PC-3 (cell line): ENCODE data around the gene TP53AIP1. TPM values are rescaled to one million over a fixed set of nuclear protein-coding genes. Genes with fewer than 3 reads are reported as not detected.

ENCODE experiments used
- ATAC-seq: fragments of 200-7000 bp; cut with Tn5 transposase; 2 replicates; pipeline ENCODE4 v1.9.1; 2020; ENCODE audit warnings: mild to moderate bottlenecking, moderate library complexity
- BruUV-seq: library from RNA; stranded (reverse); fragments of 400-500 nt; replicated peaks from 2 replicates; lab custom pipeline; 2021; lab: Mats Ljungman, UMichigan
- CTCF ChIA-PET: fragments of 300-600 bp; sonication (Branson Sonifier 250); formaldehyde crosslinking; loops from one replicate; lab custom pipeline; 2022; ENCODE audit warnings: antibody characterized with exemption; lab: Charles Lee
- POLR2A ChIA-PET: fragments of 300-600 bp; sonication (Branson Sonifier 250); formaldehyde crosslinking; loops from one replicate; lab custom pipeline; 2022; ENCODE audit warnings: antibody characterized with exemption; ENCODE audit not compliant: unreplicated experiment; lab: Charles Lee
- DNase-seq: peaks from one replicate; pipeline ENCODE4 v3.0.0-alpha.2; 2015
- H2AFZ ChIP-seq: fragments of 300-600 bp; sonication (generic); 2 replicates; pipeline ENCODE4 v1.6.0; 2016; ENCODE audit warnings: antibody characterized with exemption, low read length
- H3F3A ChIP-seq: fragments of 300-600 bp; sonication (generic); one replicate; pipeline ENCODE4 v1.6.0; 2017; ENCODE audit warnings: antibody characterized with exemption, low read length, control low read depth, mild to moderate bottlenecking; ENCODE audit not compliant: unreplicated experiment
- H3K27ac ChIP-seq: fragments of 300-600 bp; sonication (generic); 2 replicates; pipeline ENCODE4 v1.5.1; 2016; ENCODE audit warnings: mild to moderate bottlenecking, low read length
- H3K27me3 ChIP-seq: fragments of 300-600 bp; sonication (generic); 2 replicates; pipeline ENCODE4 v1.6.1; 2016; ENCODE audit warnings: low read length, mixed read lengths
- H3K36me3 ChIP-seq: fragments of 300-600 bp; sonication (generic); 2 replicates; pipeline ENCODE4 v1.6.1; 2016; ENCODE audit warnings: low read depth, mixed run types, low read length, mixed read lengths
- H3K4me1 ChIP-seq: fragments of 300-600 bp; sonication (generic); 2 replicates; pipeline ENCODE4 v1.5.1; 2016; ENCODE audit warnings: low read length; ENCODE audit not compliant: insufficient read depth
- H3K4me2 ChIP-seq: fragments of 300-600 bp; sonication (generic); 2 replicates; pipeline ENCODE4 v1.6.0; 2016; ENCODE audit warnings: low read length
- H3K4me3 ChIP-seq: fragments of 300-600 bp; sonication (generic); 2 replicates; pipeline ENCODE4 v1.5.1; 2016; ENCODE audit warnings: mild to moderate bottlenecking, low read length, mixed read lengths
- H3K79me2 ChIP-seq: fragments of 300-600 bp; sonication (generic); 2 replicates; pipeline ENCODE4 v1.6.1; 2017; ENCODE audit warnings: low read length, mixed read lengths
- H3K9ac ChIP-seq: fragments of 300-600 bp; sonication (generic); 2 replicates; pipeline ENCODE4 v1.6.0; 2016; ENCODE audit warnings: mild to moderate bottlenecking, low read length
- H3K9me2 ChIP-seq: fragments of 300-600 bp; sonication (generic); replicated peaks from 2 replicates; pipeline ENCODE4 v1.6.1; 2016; ENCODE audit warnings: mixed run types, low read length, mixed read lengths
- H3K9me3 ChIP-seq: fragments of 300-600 bp; sonication (generic); 2 replicates; pipeline ENCODE4 v1.6.1; 2016; ENCODE audit warnings: low read length, mixed read lengths
- H4K20me1 ChIP-seq: fragments of 300-600 bp; sonication (generic); 2 replicates; pipeline ENCODE4 v1.6.1; 2016; ENCODE audit warnings: low read length, mixed read lengths
- EZH2 ChIP-seq: fragments of 300-600 bp; sonication (generic); IDR thresholded peaks from one replicate; pipeline ENCODE4 v1.6.1; 2017; ENCODE audit warnings: antibody characterized with exemption, mild to moderate bottlenecking, low read length; ENCODE audit not compliant: unreplicated experiment
- EZH2phosphoT487 ChIP-seq: fragments of 300-600 bp; sonication (generic); IDR thresholded peaks from 2 replicates; pipeline ENCODE4 v1.6.1; 2018; ENCODE audit warnings: mild to moderate bottlenecking, antibody characterized with exemption, low read length, borderline replicate concordance
- intact Hi-C: fragments of 100-400 bp; cut with micrococcal nuclease; formaldehyde crosslinking; loops from 2 replicates; pipeline ENCODE4 v1.9.0; 2023
- total RNA-seq: library from RNA; depleted of rRNA; stranded (reverse); fragments of >200 nt; gene quantifications from 2 replicates; pipeline ENCODE4 v1.2.3, GENCODE V29; 2014
- TF ChIP-seq, protein P1 (sequence below): fragments of 300-600 bp; sonication (generic); conservative IDR thresholded peaks from 2 replicates; pipeline ENCODE4 v1.5.1; 2017; ENCODE audit warnings: antibody characterized with exemption, low read depth, mild to moderate bottlenecking, low read length

TP53AIP1 gene
- total RNA-seq, 1 experiment from 2014 or later: 0.58 TPM

DNA sequence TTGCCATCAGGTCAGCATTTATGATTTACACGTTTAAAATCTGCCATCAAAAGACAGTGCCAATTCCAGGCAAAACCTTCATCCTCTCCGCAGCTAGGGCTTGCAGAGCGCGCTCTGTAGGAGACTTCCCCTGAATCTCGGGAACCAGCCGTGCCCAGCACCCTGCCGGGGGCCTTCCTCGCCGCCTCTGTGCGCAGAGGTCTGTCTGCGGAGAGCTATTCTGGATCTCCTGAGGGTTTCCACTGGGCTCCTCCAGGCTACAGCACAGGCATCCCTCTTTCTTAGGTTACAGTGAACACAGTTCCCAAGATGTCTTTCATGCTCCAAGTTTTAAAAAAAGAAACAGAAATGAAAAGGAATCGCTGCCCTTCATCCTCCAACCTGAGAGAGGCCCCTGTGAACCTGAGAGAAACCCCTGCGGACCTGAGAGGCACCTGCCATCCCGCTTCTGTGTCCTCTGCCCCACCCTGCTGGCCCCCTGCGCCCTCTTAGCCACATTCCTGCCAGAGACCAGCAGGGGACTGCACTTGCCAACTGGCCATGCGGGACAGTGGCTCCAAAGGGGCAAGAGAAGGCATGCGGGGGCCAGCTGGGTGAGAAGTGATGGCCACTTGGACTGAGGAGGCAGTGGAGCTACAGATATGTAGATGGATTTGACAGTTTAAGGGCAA is 16.1 kb downstream of the TP53AIP1 start:
- no peak overlapping the region for H3K27ac ChIP-seq
- no peaks in the 10 kb centered on the region for H3F3A ChIP-seq
- TF ChIP-seq, protein P1, sequence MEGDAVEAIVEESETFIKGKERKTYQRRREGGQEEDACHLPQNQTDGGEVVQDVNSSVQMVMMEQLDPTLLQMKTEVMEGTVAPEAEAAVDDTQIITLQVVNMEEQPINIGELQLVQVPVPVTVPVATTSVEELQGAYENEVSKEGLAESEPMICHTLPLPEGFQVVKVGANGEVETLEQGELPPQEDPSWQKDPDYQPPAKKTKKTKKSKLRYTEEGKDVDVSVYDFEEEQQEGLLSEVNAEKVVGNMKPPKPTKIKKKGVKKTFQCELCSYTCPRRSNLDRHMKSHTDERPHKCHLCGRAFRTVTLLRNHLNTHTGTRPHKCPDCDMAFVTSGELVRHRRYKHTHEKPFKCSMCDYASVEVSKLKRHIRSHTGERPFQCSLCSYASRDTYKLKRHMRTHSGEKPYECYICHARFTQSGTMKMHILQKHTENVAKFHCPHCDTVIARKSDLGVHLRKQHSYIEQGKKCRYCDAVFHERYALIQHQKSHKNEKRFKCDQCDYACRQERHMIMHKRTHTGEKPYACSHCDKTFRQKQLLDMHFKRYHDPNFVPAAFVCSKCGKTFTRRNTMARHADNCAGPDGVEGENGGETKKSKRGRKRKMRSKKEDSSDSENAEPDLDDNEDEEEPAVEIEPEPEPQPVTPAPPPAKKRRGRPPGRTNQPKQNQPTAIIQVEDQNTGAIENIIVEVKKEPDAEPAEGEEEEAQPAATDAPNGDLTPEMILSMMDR: no peak
- no peak for TF ChIP-seq EZH2
- TF ChIP-seq EZH2phosphoT487: no peak
- H3K9me3 ChIP-seq: no peaks in the 10 kb centered on the region
- no peaks in the 10 kb centered on the region for H3K9me2 ChIP-seq
- no TSS peak for BruUV-seq
- no peaks in the 10 kb centered on the region for H4K20me1 ChIP-seq
- CTCF ChIA-PET: no interaction called here
- H3K36me3 ChIP-seq: no peaks in the 10 kb centered on the region
- DNase-seq (no peak), ATAC-seq (no peak)
- intact Hi-C loops: no loop called here
- no peaks in the 10 kb centered on the region for H3K79me2 ChIP-seq
- no peak overlapping the region for H2AFZ ChIP-seq
- no peak overlapping the region for H3K4me3 ChIP-seq
- POLR2A ChIA-PET: no interaction called here
- H3K9ac ChIP-seq: no peak overlapping the region
- 0 out of 2 replicates have a peak, but pooled peaks cover 6% of the 10 kb centered on the region for H3K4me1 ChIP-seq
- peaks cover 2% of the 10 kb centered on the region; the same call in 1 of the 2 replicates for H3K27me3 ChIP-seq
- no peak overlapping the region for H3K4me2 ChIP-seq

DNA sequence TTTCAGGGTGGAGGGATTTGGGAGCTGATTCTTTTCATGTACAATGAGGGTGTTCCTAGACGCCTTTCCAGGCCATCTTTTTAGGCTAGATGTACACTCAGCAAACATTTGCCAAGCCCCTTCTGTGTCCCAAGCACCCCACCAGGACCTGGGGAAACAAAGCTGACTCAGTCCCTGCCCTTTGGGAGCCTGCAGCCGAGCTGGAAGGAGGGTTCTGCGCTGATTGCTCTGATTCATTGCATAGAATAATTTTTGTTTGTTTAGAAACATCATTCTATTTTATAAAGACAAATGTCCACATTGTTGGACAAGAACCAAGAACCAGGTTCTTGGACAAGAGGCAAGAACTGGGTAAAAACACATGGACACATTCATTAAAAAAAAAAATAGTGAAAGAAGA is 16.7 kb downstream of the TP53AIP1 start:
- no peak for TF ChIP-seq EZH2phosphoT487
- no peak overlapping the region for H3K27ac ChIP-seq
- no peaks in the 10 kb centered on the region for H3K9me2 ChIP-seq
- no peaks in the 10 kb centered on the region for H3K9me3 ChIP-seq
- no peaks in the 10 kb centered on the region for H3K79me2 ChIP-seq
- no peak overlapping the region for H3K4me2 ChIP-seq
- ChIA-PET CTCF (interaction anchor here (0.6 kb wide), 1 partner anchor 17 kb away, joined by 3 read pairs; no protein-coding TSS in a partner anchor), POLR2A (no interaction called here)
- DNase-seq (peak; percentile 33), ATAC-seq (peak; percentile 64)
- intact Hi-C loops: no loop called here
- H3K9ac ChIP-seq: no peak overlapping the region
- no peaks in the 10 kb centered on the region for H3K36me3 ChIP-seq
- H3K4me1 ChIP-seq: 0 out of 2 replicates have a peak, but pooled peaks cover 6% of the 10 kb centered on the region
- no peaks in the 10 kb centered on the region for H3F3A ChIP-seq
- BruUV-seq: no TSS peak
- H3K4me3 ChIP-seq: no peak overlapping the region
- H4K20me1 ChIP-seq: no peaks in the 10 kb centered on the region
- no peak overlapping the region for H2AFZ ChIP-seq
- H3K27me3 ChIP-seq: peaks cover 7% of the 10 kb centered on the region

DNA sequence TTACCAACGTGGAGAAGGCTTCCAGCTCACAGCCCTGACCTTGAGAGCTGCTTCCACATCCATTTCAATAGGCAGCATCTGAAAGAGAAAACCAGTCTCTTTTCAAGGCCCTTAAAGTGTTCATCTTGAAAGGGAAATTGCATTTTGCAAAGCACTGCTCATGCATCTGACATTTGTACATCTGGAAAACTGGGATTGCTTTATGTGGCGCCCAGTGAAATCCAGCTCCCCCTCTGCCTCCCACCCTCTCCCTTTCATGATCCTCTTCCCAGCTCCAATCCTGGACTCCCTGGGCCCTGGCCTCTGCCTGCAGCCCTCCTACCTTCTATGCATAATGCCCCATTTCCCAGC is 17.4 kb downstream of the TP53AIP1 start:
- no peak for ATAC-seq
- Histone ChIP-seq H3F3A (no peaks in the 10 kb centered on the region), H3K9ac (no peak overlapping the region), H3K9me2 (no peaks in the 10 kb centered on the region), H3K9me3 (no peaks in the 10 kb centered on the region), H2AFZ (no peak overlapping the region), H3K27ac (no peak overlapping the region), H3K36me3 (no peaks in the 10 kb centered on the region), H3K4me1 (0 out of 2 replicates have a peak, but pooled peaks cover 6% of the 10 kb centered on the region), H3K79me2 (no peaks in the 10 kb centered on the region), H3K27me3 (peaks cover 13% of the 10 kb centered on the region), H3K4me3 (no peak overlapping the region), H3K4me2 (no peak overlapping the region), H4K20me1 (no peaks in the 10 kb centered on the region)
- no TSS peak for BruUV-seq
- ChIA-PET CTCF (no interaction called here), POLR2A (no interaction called here)
- intact Hi-C loops: no loop called here
- TF ChIP-seq EZH2 (no peak), EZH2phosphoT487 (no peak)
- TF ChIP-seq, protein P1: no peak
- DNase-seq: no peak
